GM18867 (cell line): ENCODE data around the gene CEP20.
"Not testable (repeated sequence)": the region's sequence is repeated elsewhere in the genome, so short reads cannot be mapped to it uniquely, and the experiment has no call there.

Experiments
- ATAC-seq: cut with Tn5 transposase; IDR thresholded peaks from one replicate; pipeline ENCODE4 v1.9.1; 2021; ENCODE audit warnings: mild to moderate bottlenecking, moderate library complexity; ENCODE audit not compliant: unreplicated experiment

The CEP20 gene

GRCh38 chr16:15858921-15859668 is 29.3 kb downstream of the CEP20 start:
- no peak for ATAC-seq

- no peak for ATAC-seq
Observed at GRCh38 chr16:15857724-15858560, 30.5 kb downstream of the CEP20 start.

DNA sequence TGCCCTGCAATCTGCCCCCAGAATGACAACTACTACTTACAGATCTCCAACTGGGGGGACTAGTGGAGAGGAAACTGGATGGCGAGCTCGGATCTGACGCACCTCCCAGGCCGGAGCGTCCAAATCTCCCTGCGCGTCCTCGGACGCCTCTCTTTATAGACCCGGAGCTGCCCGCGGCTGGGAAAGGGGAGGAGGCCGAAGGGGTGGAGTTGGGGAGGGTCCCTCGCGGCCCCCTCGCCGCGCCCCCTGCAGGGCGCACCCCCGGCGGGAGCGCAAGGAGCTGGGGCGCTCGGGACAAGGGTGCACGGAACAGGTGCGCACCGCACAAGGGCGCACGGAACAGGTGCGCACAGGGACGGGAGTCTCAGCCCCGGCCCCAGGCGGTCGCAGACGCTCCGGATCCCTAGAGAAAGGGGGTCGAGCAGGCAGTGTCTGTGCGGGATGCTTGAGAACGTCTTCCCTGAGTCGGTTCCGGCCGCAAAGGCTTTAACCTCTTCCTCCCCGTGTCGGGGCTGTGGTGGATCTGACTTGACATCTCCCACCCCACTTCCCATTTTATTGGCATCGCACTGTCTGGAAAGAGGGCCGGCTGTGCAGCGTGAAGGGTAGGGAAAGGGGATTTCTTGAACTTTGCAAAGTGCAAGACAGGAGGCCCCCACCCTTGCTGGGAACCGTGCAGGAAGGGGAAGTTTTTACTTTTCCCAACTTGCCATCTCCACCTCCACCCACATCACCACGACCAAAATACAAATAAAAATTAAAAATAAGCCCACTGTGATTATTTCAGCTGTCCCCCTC is 31.3 kb downstream of the CEP20 start, which contains the start of gene MYH11:
Gene MYH11, minus strand, starts transcription at position 128 of the 798 bp plus-strand sequence. CDS start 18,776 bp downstream, outside the sequence.
- no peak for ATAC-seq

DNA sequence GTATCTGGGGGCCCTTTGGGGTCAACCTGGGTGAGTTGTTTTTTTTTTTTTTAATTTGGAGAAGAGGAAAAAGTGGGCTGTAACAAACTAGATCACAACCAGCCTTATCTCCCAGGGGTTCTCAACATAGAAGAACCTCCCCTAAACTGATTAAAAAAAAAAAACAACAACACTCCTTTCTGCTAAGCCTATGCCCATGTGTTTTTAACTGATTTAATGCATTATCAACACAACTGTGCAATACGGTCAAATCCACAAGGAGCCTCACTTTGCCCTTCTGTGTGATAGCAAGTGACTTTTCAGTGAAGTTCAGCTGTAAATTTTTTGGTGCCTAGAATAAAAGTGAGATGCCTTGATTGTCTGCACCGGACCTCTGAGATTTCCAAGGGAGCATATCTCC is 32.2 kb downstream of the CEP20 start:
- peak; percentile 24 for ATAC-seq

DNA sequence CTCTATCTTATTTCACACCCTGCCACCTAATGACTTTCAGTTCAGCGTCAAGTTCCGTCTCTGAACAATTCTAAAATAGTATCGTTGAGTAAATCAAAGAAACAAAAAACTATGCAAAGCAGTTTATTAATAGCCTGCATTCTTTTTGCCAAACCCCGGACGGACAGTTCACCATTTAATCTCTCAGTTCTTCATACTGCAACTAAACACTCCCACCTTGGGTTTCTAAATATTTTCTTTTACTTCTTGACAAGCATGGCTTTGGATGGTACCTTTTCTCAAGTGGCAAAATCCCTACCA is 32.7 kb downstream of the CEP20 start:
- ATAC-seq: peak; percentile 67

- ATAC-seq: no peak
Observed at GRCh38 chr16:15854906-15855703, 33.3 kb downstream of the CEP20 start.

DNA sequence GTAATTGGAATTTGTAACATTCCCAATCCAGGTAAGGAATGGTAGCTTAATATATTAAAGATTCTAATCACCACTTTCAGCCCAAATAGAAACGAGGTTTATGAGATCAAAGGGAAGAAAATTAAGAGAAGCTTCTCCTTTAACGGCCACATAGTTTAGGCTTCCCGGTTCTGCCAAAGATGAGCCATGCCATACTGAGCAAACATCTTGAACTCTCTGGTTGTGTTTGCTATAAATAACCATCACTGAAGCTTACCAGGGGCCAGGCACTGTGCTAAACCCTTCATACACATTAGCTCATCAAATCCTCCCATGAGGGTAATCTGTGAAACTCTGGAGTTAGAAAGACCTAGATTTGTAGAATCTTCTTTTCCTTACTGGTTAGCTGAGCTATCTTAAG is 34.3 kb downstream of the CEP20 start:
- ATAC-seq: no peak

GRCh38 chr16:15853021-15853420 is 35.4 kb downstream of the CEP20 start:
- no peak for ATAC-seq

DNA sequence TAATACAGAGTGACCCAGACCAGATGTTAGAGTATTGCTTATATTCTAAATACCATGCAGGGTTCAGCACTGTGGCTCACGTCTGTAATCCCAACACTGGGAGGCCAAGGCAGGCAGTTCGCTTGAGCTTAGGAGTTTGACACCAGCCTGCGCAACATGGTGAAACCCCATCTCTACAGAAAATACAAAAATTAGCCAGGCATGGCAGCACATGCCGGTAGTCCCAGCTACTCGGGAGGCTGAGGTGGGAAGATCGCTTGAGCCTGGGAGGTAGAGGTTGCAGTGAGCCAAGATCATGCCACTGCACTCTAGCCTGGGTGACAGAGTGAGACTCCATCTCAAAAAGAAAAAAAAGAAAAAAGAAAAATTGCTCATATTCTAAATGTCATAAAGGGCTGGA is 37.8 kb downstream of the CEP20 start:
- ATAC-seq: not testable (repeated sequence)

GRCh38 chr16:15849209-15849981 is 39.0 kb downstream of the CEP20 start:
- no peak for ATAC-seq

GRCh38 chr16:15847611-15848175 is 40.7 kb downstream of the CEP20 start:
- ATAC-seq: no peak

GRCh38 chr16:15846510-15846909 is 41.9 kb downstream of the CEP20 start:
- no peak for ATAC-seq

DNA sequence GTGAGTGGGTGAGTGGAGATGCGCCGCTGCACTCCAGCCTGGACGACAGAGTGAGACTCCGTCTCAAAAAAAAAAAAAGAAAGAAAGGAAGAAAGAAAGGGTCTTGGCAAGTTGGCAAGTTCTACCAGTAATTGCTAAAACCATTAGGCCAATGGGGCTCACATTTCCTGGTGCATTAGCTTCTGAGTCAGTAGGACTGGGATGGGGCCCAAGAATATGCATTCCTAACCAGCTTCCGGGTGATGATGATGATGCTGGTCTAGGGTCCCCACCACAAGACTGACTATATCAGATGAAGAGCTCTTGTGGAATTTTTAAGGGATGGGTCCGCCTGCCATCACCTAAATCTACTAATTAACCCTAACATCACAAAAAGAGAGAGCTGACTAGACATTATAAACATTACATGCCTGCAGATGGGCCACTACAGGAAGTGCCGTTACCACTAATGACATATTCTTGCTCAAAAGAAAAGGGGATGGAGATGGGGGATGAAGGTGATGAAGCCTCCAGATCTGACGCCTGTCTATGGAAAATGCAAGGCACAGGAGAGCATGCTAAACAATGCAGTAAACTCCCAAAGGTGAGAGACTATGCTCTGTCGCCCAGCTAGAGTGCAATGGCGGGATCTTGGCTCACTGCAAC is 44.6 kb downstream of the CEP20 start:
- ATAC-seq: no peak

- ATAC-seq: not testable (repeated sequence)
Observed at GRCh38 chr16:15839204-15839603, 49.2 kb downstream of the CEP20 start.

DNA sequence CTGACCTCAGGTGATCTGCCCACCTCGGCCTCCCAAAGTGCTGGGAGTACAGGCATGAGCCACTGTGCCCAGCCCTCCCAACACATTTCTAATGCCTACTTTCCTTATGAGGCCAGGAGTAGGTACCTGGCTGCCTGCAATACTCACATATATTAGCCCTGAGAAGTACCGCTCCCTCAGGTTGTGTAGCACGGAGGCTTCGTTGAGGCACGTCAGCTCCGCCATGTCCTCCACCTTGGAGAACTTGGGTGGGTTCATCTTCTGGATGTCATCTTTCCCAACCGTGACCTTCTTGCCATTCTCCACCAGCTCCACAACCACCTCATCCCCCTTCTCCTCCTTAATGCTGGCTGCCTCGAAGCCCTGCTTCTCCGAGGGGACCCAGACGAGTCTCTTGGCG is 50.6 kb downstream of the CEP20 start:
- no peak for ATAC-seq

DNA sequence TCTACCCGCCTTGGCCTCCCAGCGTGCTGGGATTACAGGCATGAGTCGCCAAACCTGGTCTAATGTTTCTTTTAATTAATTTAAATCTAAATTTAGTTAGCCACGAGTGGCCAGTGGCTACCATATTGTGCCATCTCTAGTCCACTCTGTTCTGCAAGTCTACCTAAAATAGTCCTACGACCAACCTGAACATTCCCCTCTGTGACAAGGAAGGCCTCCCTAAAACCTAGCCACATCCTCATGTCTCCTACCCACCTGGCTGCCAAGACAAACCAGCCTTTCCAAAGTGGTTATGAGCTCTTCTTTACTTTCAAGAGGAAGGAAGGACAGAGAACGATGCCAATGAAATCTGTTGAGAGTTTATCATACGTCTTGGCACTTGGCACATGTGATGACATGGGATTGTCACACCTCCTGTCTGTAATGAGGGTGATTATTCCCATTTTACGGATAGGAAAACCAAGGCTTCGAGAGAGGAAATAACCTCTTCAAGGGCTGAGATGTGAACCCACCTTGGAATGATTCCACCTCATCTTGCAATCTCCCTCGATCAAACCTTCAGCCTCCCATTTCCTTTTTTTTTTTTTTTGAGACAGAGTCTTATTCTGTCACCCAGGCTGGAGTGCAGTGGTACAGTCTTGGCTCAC is 51.3 kb downstream of the CEP20 start:
- no peak for ATAC-seq

DNA sequence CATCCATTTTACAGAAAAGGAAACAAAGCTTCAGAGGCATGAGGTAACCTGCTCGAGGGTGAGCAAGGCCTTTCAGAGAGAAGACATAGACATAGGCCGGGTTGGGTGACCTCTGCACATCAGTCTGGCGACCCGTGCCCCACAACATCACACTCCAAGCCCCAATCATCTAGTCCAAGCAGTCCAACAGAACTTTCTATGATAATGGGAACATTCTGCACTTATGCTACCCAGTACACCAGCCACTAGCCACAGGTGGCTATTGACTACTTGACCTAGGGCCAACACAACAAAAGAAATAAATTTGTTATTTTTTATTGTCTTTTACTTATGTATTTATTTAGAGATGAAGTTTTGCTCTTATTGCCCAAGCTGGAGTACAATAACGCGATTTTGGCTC is 52.3 kb downstream of the CEP20 start:
- ATAC-seq: no peak

GRCh38 chr16:15835136-15835878 is 53.1 kb downstream of the CEP20 start:
- ATAC-seq: no peak
